Breast epithelium (tissue), 4 donors: Measurements from ENCODE around the gene TNNI3K. TPM values are rescaled to one million over a fixed set of nuclear protein-coding genes. Genes with fewer than 3 reads are reported as not detected.

Experiments used
- DNase-seq, 2 donors: peaks; one replicate each; pipeline ENCODE4 v3.0.0-alpha.2; 2019; ENCODE audit warnings: low spot score in 2 of 2
- H3K27ac ChIP-seq, 2 donors: fragments of 200-600 bp; sonication (generic) in 1 of 2; one replicate each; pipeline ENCODE4 v1.5.1; 2016 to 2019; ENCODE audit warnings: mild to moderate bottlenecking in 1 of 2
- H3K27me3 ChIP-seq, 2 donors: fragments of 200-600 bp; sonication (generic) in 1 of 2; one replicate each; pipeline versions ENCODE4 v1.5.1 to v1.6.0; 2017 to 2019; ENCODE audit warnings: control low read depth in 1 of 2, mild to moderate bottlenecking in 1 of 2
- H3K36me3 ChIP-seq: fragments of 200-600 bp; one replicate; pipeline ENCODE4 v1.5.1; 2019
- H3K4me1 ChIP-seq, 2 donors: fragments of 200-600 bp; sonication (generic); one replicate each; pipeline ENCODE4 v1.5.1; 2016 to 2019; ENCODE audit warnings: control low read depth in 1 of 2
- H3K4me3 ChIP-seq, 3 donors: fragments of 200-600 bp; sonication (generic); 1 replicate in 2 of 3; 2 replicates in 1 of 3; pipeline ENCODE4 v1.5.1; 2016 to 2019; ENCODE audit warnings: mild to moderate bottlenecking in 3 of 3, moderate library complexity in 2 of 3
- H3K9me3 ChIP-seq, 2 donors: fragments of 200-600 bp; sonication (generic) in 1 of 2; one replicate each; pipeline ENCODE4 v1.5.1; 2016 to 2019; ENCODE audit warnings: control low read depth in 1 of 2
- POLR2A ChIP-seq: fragments of 450-650 bp; IDR thresholded peaks from one replicate; pipeline ENCODE4 v1.6.1; 2016; ENCODE audit warnings: antibody characterized with exemption, mild to moderate bottlenecking, moderate library complexity
- POLR2AphosphoS5 ChIP-seq, 3 donors: sonication (generic); formaldehyde crosslinking; IDR thresholded peaks; one replicate each; pipeline ENCODE4 v1.6.1; 2017; ENCODE audit warnings: antibody characterized with exemption in 3 of 3
- intact Hi-C: fragments of 100-400 bp; cut with DNase I; formaldehyde crosslinking; loops from one replicate; pipeline ENCODE4 v1.15.1; 2023; ENCODE audit warnings: low total_unique reads
- total RNA-seq, 3 donors: library from RNA; depleted of rRNA; stranded (reverse); fragments of >200 nt; gene quantifications; one replicate each; pipeline ENCODE4 v1.1.0, GENCODE V29; 2016
- TF ChIP-seq, protein P1 (sequence below), 3 donors: fragments of 450-650 bp; IDR thresholded peaks; one replicate each; pipeline ENCODE4 v1.5.1; 2016 to 2017; ENCODE audit warnings: antibody characterized with exemption in 3 of 3, mild to moderate bottlenecking in 3 of 3, moderate library complexity in 3 of 3

The TNNI3K gene
- total RNA-seq, 3 donors from 2014 or later: 1.3 to 3.7 (median 2.5) TPM

DNA sequence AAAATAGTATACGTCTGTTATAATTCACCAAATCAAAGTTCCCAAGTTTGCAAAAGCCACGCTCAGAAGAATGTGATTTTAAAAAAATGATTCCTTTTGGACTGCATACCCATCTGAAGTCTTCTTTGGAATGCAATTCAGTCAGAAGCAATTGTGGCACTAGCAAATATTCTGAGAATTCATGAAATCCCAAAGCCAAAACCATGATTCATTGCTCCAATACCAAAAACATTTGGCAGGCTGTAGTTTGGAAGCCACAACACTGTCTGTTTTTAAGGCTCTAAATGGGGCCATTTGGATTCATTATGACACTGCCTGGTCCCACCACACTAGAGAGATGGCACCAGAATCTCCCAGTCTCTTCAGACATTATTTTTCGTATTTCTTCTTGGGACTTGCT, 299.1 kb downstream of the TNNI3K start:
- no peak overlapping the region for H3K27ac ChIP-seq
- H3K36me3 ChIP-seq: no peaks in the 10 kb centered on the region
- H3K4me1 ChIP-seq: no peaks in the 10 kb centered on the region
- H3K9me3 ChIP-seq: no peaks in the 10 kb centered on the region
- DNase-seq: no peak
- no peak overlapping the region for H3K4me3 ChIP-seq
- H3K27me3 ChIP-seq: no peaks in the 10 kb centered on the region
- TF ChIP-seq POLR2A (no peak), POLR2AphosphoS5 (IDR thresholded peaks at IDR 0.05) (no peak)
- TF ChIP-seq, protein P1, sequence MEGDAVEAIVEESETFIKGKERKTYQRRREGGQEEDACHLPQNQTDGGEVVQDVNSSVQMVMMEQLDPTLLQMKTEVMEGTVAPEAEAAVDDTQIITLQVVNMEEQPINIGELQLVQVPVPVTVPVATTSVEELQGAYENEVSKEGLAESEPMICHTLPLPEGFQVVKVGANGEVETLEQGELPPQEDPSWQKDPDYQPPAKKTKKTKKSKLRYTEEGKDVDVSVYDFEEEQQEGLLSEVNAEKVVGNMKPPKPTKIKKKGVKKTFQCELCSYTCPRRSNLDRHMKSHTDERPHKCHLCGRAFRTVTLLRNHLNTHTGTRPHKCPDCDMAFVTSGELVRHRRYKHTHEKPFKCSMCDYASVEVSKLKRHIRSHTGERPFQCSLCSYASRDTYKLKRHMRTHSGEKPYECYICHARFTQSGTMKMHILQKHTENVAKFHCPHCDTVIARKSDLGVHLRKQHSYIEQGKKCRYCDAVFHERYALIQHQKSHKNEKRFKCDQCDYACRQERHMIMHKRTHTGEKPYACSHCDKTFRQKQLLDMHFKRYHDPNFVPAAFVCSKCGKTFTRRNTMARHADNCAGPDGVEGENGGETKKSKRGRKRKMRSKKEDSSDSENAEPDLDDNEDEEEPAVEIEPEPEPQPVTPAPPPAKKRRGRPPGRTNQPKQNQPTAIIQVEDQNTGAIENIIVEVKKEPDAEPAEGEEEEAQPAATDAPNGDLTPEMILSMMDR (IDR thresholded peaks at IDR 0.05): no peak
- intact Hi-C loops: no loop called here

DNA sequence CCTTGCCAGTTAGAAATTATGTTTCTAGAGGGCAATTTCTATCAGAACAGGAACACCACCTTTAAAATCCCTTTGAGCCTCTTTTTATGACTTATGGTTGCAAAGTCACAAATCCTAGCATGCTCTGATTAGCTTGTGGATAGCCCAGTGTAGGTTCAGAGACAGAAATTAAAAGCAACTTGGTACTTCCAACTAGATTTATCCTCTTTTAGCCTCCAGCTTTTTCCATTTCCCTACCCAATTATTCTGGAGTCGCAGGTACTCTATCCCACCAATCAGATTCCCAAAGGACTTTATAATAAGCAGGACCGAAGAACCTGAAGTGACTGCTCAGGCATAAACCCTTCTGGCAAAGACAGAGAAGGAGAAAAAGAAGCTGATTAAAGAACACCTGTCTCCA, 310.6 kb downstream of the TNNI3K start:
- Histone ChIP-seq H3K27me3 (no peaks in the 10 kb centered on the region), H3K9me3 (no peaks in the 10 kb centered on the region), H3K4me1 (no peaks in the 10 kb centered on the region), H3K27ac (no peak overlapping the region), H3K36me3 (no peaks in the 10 kb centered on the region), H3K4me3 (no peak overlapping the region)
- intact Hi-C loops: no loop called here
- no peak for TF ChIP-seq POLR2A
- TF ChIP-seq, protein P1 (IDR thresholded peaks at IDR 0.05): no peak
- no peak for TF ChIP-seq POLR2AphosphoS5 (IDR thresholded peaks at IDR 0.05)
- no peak for DNase-seq

- Histone ChIP-seq H3K9me3 (no peaks in the 10 kb centered on the region), H3K27ac (no peak overlapping the region), H3K4me1 (no peaks in the 10 kb centered on the region), H3K4me3 (no peak overlapping the region), H3K36me3 (no peaks in the 10 kb centered on the region), H3K27me3 (no peaks in the 10 kb centered on the region)
- no peak for DNase-seq
- intact Hi-C loops: no loop called here
- no peak for TF ChIP-seq POLR2A
- TF ChIP-seq, protein P1 (IDR thresholded peaks at IDR 0.05): no peak
- TF ChIP-seq POLR2AphosphoS5 (IDR thresholded peaks at IDR 0.05): no peak
Observed at GRCh38 chr1:74548961-74549750, 314.0 kb downstream of the TNNI3K start.

- TF ChIP-seq POLR2A (no peak), POLR2AphosphoS5 (IDR thresholded peaks at IDR 0.05) (no peak)
- TF ChIP-seq, protein P1 (IDR thresholded peaks at IDR 0.05): no peak
- Histone ChIP-seq H3K27ac (no peak overlapping the region), H3K27me3 (no peaks in the 10 kb centered on the region), H3K36me3 (no peaks in the 10 kb centered on the region), H3K4me1 (no peaks in the 10 kb centered on the region), H3K9me3 (no peaks in the 10 kb centered on the region), H3K4me3 (no peak overlapping the region)
- DNase-seq: no peak
- intact Hi-C loops: no loop called here
Observed at GRCh38 chr1:74549932-74550331, 314.7 kb downstream of the TNNI3K start.

- no peaks in the 10 kb centered on the region for H3K36me3 ChIP-seq
- intact Hi-C loops: no loop called here
- DNase-seq: no peak
- H3K9me3 ChIP-seq: no peaks in the 10 kb centered on the region
- TF ChIP-seq POLR2A (no peak), POLR2AphosphoS5 (IDR thresholded peaks at IDR 0.05) (no peak)
- TF ChIP-seq, protein P1 (IDR thresholded peaks at IDR 0.05): no peak
- H3K27ac ChIP-seq: no peak overlapping the region
- H3K4me3 ChIP-seq: no peak overlapping the region
- H3K27me3 ChIP-seq: no peaks in the 10 kb centered on the region
- no peaks in the 10 kb centered on the region for H3K4me1 ChIP-seq
Observed at GRCh38 chr1:74570797-74571492, 335.8 kb downstream of the TNNI3K start.
